ENCODE measurements around the gene CCDC102B.

GRCh38 chr18:68893354-68893753, 95.5 kb downstream of the CCDC102B start:
- TF ChIP-seq, protein P1, sequence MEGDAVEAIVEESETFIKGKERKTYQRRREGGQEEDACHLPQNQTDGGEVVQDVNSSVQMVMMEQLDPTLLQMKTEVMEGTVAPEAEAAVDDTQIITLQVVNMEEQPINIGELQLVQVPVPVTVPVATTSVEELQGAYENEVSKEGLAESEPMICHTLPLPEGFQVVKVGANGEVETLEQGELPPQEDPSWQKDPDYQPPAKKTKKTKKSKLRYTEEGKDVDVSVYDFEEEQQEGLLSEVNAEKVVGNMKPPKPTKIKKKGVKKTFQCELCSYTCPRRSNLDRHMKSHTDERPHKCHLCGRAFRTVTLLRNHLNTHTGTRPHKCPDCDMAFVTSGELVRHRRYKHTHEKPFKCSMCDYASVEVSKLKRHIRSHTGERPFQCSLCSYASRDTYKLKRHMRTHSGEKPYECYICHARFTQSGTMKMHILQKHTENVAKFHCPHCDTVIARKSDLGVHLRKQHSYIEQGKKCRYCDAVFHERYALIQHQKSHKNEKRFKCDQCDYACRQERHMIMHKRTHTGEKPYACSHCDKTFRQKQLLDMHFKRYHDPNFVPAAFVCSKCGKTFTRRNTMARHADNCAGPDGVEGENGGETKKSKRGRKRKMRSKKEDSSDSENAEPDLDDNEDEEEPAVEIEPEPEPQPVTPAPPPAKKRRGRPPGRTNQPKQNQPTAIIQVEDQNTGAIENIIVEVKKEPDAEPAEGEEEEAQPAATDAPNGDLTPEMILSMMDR (IDR thresholded peaks at IDR 0.05; ENCODE audit: insufficient read depth, low read length) = no peak
- TF ChIP-seq GABPA (IDR thresholded peaks at IDR 0.05; ENCODE audit: low read depth) (no peak), POLR2AphosphoS5 (IDR thresholded peaks at IDR 0.05; ENCODE audit: low read depth) (no peak)
